Central memory CD8-positive, alpha-beta T cell (primary cell): Measurements from ENCODE around the gene APOL4.
"Not testable (repeated sequence)": the region's sequence is repeated elsewhere in the genome, so short reads cannot be mapped to it uniquely, and the experiment has no call there.

Source experiments
- ATAC-seq: fragments of 150-1000 bp; cut with Tn5 transposase; replicated peaks from 2 replicates; pipeline ENCODE4 v1.10.0; 2022; ENCODE audit warnings: mild to moderate bottlenecking, moderate FRiP score, moderate number of reproducible peaks; ENCODE audit not compliant: poor library complexity, severe bottlenecking; ENCODE audit errors: extremely low read depth
- DNase-seq, 2 donors: peaks; one replicate each; pipeline ENCODE4 v3.0.0; 2021; ENCODE audit warnings: low spot score in 2 of 2
- H3K27ac Mint-ChIP-seq: one replicate; pipeline ENCODE4 v1.8.0; 2022; ENCODE audit warnings: low read depth, mild to moderate bottlenecking, moderate library complexity, mixed read lengths
- H3K27me3 Mint-ChIP-seq: one replicate; pipeline ENCODE4 v1.8.0; 2022; ENCODE audit warnings: mixed read lengths
- H3K36me3 Mint-ChIP-seq: one replicate; pipeline ENCODE4 v1.8.0; 2022; ENCODE audit warnings: mild to moderate bottlenecking, moderate library complexity, mixed read lengths; ENCODE audit not compliant: insufficient read depth
- H3K4me1 Mint-ChIP-seq: one replicate; pipeline ENCODE4 v1.8.0; 2022; ENCODE audit warnings: mixed read lengths
- H3K4me3 Mint-ChIP-seq: one replicate; pipeline ENCODE4 v1.8.0; 2022; ENCODE audit warnings: mild to moderate bottlenecking, moderate library complexity, mixed read lengths
- H3K9me3 Mint-ChIP-seq: one replicate; pipeline ENCODE4 v1.8.0; 2022; ENCODE audit warnings: mixed read lengths

Gene APOL4

DNA sequence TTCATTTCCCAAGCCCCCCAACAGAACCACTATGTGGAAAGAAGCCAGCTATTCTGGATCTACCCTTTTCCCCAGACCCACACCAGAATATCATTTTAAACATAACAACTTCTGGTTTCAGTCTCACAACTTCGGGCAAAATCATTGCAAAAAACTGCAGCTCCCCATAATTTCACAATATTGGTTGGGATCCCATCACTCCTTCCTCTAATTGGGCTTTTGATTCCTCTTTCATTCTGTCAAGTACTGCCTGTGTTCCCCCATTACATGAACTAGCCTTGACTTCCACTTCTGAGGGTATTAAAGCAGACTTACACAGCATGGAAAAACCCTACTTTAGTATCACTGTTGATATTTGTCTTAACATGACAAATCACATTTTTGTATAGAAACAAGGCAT lies 37.0 kb downstream of the APOL4 start:
- Mint-ChIP-seq H3K9me3 (no peaks in the 10 kb centered on the region), H3K36me3 (peaks cover 24% of the 10 kb centered on the region), H3K4me1 (peaks cover 71% of the 10 kb centered on the region), H3K27ac (peak overlapping the region; percentile 45), H3K4me3 (no peak overlapping the region), H3K27me3 (no peaks in the 10 kb centered on the region)
- DNase-seq (no peak), ATAC-seq (no peak)

DNA sequence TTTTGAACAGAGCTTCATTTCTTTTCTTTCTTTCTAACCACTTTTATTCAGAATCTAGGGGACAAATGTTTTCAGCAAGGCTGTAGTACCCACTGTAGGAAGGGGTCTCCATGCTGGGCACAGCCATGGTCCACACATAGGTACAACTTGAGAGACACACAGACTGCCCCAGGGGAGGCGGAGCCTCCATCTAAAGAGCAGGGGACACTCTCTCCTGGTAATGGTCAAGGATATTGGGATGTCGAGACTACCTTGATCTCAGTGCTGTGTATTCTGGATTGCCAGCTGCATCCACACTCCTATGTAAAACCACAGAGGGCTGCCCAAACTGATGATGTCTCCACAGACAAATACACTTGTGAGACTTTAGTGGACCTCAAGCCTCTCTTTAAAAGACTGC lies 38.1 kb downstream of the APOL4 start:
- Mint-ChIP-seq H3K9me3 (no peaks in the 10 kb centered on the region), H3K27me3 (no peaks in the 10 kb centered on the region), H3K4me1 (peaks cover 82% of the 10 kb centered on the region), H3K27ac (peak overlapping the region; percentile 99), H3K36me3 (peaks cover 31% of the 10 kb centered on the region), H3K4me3 (peak overlapping the region; percentile 45)
- DNase-seq (no peak), ATAC-seq (no peak)

DNA sequence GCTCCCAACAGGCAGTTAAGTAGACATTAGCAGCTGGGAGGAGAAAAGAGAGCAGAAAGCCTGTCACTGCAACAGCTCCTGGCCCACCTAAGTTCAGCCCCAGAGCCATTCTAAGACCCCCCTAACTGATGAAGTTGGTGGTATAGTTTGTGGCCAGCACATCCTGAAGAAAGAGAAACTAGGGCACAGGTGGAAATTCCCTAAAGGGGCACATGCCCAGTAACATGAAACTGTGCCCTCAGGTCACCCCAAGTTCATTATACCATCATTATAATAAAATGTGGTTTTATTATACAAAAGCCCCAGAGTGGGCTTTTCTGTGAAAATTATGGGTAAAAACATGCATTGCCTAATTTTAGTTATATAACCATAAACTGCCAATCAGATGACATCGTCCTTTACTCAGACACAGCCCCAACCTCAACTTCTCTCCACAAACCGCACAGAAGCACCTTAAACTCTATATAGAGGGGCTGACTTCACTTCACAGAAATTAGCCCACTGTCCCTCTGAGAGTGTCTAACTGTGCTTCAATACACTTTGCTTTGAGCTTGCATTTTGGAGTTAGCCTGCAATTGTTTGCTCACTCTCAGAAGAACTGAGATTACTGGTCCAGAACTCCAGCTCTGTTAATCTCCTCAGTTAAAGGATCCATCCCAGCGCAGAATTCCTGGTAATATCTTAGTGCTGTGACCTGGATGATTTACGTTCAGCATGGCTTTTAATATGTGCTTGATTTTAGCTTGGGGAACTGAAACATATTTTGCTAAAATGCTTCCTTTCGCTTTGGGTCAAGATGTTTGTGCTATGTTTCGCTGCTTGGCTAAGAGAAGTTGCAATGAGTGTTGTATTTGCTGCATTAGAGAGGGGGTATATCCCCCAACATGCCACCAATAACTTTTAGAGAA lies 39.2 kb downstream of the APOL4 start:
- H3K4me3 Mint-ChIP-seq = peak overlapping the region; percentile 97
- ATAC-seq (peak; percentile 63), DNase-seq (peak in 1 of 2 donors; percentile 62)
- H3K9me3 Mint-ChIP-seq = no peaks in the 10 kb centered on the region
- H3K36me3 Mint-ChIP-seq = peaks cover 34% of the 10 kb centered on the region
- H3K27ac Mint-ChIP-seq = peak overlapping the region; percentile 99
- H3K27me3 Mint-ChIP-seq = no peaks in the 10 kb centered on the region
- H3K4me1 Mint-ChIP-seq = peaks cover 84% of the 10 kb centered on the region

DNA sequence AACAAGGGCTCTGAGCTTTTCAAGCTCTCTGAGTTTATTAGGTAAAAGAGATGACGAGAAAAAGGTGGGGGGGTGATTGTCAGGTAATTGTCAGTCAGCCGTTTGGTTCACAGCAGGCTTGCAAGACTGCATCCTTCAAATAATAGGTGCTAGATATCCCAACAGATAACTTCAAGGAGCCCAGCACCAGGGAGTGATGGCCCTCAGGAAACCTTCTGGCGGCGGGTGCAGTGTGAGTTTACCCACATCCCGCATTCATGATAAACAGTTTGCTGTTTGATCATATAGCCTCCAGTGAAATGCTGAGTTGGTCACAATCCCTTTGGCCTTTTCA lies 39.8 kb downstream of the APOL4 start:
- peak overlapping the region; percentile 97 for H3K4me3 Mint-ChIP-seq
- DNase-seq, H3K27me3 Mint-ChIP-seq, H3K9me3 Mint-ChIP-seq: not testable (repeated sequence)
- peaks cover 84% of the 10 kb centered on the region for H3K4me1 Mint-ChIP-seq
- H3K27ac Mint-ChIP-seq = peak overlapping the region; percentile 99
- peak; percentile 37 for ATAC-seq
- H3K36me3 Mint-ChIP-seq = peaks cover 38% of the 10 kb centered on the region

DNA sequence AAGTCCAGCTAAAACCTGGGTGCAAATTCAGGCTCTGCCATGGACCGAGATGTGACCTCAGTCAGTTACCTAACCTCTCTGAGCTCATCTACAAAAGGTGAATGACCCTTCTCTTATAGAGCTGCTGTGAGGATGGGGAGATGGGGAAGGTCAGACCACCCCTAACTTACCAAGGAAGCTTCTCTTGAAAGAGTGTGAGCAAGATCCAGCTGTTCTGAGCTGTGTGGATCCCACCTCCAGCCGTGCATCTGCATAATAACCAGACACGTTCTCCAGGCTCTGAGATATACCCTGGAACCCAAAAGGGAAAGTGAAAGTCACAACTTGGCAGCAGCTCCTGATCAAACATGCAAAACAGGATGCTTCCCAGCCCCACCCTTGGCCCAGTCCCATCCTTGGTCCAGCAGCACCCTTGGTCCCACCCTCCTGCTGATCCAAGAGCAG lies 41.1 kb downstream of the APOL4 start, which contains the start of gene APOL3:
TSS of gene APOL3 (minus strand) at position 257 of the 444 bp plus-strand sequence. CDS start 11,700 bp downstream, outside the sequence.
- no peaks in the 10 kb centered on the region for H3K27me3 Mint-ChIP-seq
- peak; percentile 41 for ATAC-seq
- DNase-seq = peak in 1 of 2 donors; percentile 37
- H3K4me3 Mint-ChIP-seq = peak within 1 kb of the TSS; percentile 97
- no peaks in the 10 kb centered on the region for H3K9me3 Mint-ChIP-seq
- H3K36me3 Mint-ChIP-seq = peaks cover 39% of the 10 kb centered on the region
- H3K4me1 Mint-ChIP-seq = peaks cover 83% of the 10 kb centered on the region
- peak within 1 kb of the TSS; percentile 99 for H3K27ac Mint-ChIP-seq

DNA sequence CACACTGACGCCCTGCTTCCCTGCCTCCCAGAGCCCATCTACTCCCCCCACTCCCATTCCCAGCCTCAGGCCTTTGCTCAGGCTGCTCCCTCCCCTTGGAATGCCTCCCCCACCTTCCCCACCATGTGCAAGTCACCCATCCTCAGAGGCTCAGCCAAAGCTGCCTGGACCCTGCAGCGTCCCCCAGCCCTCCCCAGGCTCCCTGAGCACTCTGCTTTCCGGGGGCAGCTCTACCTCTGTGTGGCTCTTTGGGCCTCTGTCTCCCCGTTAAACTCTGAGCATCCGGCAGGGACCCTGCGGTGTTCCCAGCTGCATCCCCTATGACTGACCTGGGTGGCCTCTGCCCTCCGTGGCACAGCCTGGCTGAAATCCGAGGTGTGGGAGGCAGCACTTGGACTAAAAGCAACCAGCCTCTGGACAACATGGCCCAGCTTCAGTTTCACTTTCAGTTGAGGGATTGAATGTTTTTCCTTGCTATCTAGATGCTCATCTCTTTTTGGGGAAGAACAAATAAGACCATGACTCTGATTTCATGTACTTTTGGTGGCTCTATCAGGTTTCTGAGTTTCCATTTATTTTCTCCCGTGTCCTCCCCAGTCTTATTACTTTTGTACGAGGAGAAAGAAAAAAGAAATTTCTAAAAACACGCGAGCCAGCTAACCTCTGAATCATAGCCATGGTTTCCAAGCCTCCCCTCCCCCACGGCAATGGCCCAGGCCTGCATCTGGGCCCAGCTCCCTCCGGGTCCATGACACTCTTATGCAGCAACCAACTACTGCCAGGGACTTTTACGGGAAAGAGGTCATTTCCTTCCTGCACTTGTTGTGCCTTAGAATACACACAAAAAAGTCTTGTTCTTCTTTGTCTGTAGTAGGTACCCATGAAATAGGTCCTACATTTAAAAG lies 44.8 kb downstream of the APOL4 start:
- H3K9me3 Mint-ChIP-seq = no peaks in the 10 kb centered on the region
- H3K4me1 Mint-ChIP-seq = peaks cover 94% of the 10 kb centered on the region
- peak overlapping the region; percentile 97 for H3K4me3 Mint-ChIP-seq
- H3K36me3 Mint-ChIP-seq = peaks cover 45% of the 10 kb centered on the region
- DNase-seq (peak in 1 of 2 donors; percentile 47), ATAC-seq (peak; percentile 25)
- peak overlapping the region; percentile 99 for H3K27ac Mint-ChIP-seq
- no peaks in the 10 kb centered on the region for H3K27me3 Mint-ChIP-seq

DNA sequence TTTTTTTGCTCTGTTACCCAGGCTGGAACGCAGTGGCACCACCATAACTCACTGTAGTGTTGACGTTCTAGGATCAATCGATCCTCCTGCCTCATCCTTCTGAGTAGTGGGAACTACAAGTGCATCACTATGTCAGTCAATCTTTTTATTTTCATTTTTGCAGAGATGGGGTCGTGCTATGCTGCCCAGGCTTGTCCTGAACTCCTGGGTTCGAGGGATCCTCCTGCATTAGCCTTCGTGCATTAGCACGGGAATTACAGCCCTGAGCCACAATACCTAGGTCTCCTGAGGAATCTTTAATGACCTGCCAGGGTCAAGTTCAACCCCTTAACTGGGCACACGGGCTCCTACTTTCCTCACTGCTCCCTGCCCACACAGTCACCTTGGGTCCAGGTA lies 45.5 kb downstream of the APOL4 start:
- Mint-ChIP-seq H3K36me3 (peaks cover 47% of the 10 kb centered on the region), H3K4me3 (peak overlapping the region; percentile 97), H3K27ac (peak overlapping the region; percentile 99), H3K4me1 (peaks cover 94% of the 10 kb centered on the region), H3K9me3 (no peaks in the 10 kb centered on the region), H3K27me3 (no peaks in the 10 kb centered on the region)
- no peak for DNase-seq
- no peak for ATAC-seq

DNA sequence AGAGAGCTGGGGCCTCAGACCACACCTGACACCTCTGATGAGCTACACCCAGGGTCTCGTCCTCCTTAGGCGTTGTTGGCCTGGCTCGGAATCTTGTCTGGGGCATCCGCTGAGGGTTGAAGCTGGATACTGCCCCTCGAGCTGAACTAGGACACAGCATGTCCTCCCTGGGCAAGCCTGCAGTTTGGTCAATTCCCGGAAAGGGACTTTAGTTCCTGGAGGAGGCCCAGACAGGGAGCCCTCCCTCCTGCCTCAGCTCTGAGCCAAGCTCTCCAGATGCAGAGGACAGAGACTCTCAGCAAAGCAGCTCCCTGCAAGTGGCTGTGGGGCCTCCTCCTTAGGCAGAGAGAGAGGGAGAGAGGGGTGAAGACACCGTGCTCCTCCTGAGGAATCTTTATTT lies 45.9 kb downstream of the APOL4 start:
- peak overlapping the region; percentile 99 for H3K27ac Mint-ChIP-seq
- H3K36me3 Mint-ChIP-seq = peaks cover 47% of the 10 kb centered on the region
- peaks cover 94% of the 10 kb centered on the region for H3K4me1 Mint-ChIP-seq
- H3K27me3 Mint-ChIP-seq = no peaks in the 10 kb centered on the region
- no peak for DNase-seq
- H3K9me3 Mint-ChIP-seq = no peaks in the 10 kb centered on the region
- ATAC-seq = no peak
- H3K4me3 Mint-ChIP-seq = peak overlapping the region; percentile 97

DNA sequence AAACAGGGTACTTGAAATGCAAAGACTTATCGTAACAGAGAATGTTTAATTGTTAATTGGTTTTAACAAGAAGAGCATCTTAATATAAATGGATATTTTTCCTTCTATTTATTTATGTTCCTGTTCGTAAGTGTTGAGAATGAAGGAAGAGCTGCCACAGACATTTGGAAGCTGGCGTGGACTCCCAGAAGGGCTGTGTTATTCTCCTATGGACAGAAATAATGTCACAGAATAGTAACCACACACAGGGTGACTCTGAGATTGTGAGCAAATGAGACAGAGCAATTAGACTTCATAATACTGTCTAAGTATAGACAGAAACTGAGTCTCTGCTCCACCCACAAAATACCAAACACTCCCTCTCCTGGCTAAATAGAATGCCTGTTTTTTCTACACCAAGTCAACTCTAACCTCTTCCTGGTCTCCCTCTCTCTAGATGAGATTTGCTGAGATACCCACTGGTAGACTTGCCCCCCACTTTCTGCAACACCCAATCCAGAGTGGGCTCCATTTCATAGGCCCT lies 47.1 kb downstream of the APOL4 start:
- Mint-ChIP-seq H3K9me3 (no peaks in the 10 kb centered on the region), H3K4me3 (peak overlapping the region; percentile 97), H3K36me3 (peaks cover 44% of the 10 kb centered on the region), H3K27me3 (no peaks in the 10 kb centered on the region), H3K27ac (peak overlapping the region; percentile 99), H3K4me1 (peaks cover 93% of the 10 kb centered on the region)
- ATAC-seq (no peak), DNase-seq (no peak)

DNA sequence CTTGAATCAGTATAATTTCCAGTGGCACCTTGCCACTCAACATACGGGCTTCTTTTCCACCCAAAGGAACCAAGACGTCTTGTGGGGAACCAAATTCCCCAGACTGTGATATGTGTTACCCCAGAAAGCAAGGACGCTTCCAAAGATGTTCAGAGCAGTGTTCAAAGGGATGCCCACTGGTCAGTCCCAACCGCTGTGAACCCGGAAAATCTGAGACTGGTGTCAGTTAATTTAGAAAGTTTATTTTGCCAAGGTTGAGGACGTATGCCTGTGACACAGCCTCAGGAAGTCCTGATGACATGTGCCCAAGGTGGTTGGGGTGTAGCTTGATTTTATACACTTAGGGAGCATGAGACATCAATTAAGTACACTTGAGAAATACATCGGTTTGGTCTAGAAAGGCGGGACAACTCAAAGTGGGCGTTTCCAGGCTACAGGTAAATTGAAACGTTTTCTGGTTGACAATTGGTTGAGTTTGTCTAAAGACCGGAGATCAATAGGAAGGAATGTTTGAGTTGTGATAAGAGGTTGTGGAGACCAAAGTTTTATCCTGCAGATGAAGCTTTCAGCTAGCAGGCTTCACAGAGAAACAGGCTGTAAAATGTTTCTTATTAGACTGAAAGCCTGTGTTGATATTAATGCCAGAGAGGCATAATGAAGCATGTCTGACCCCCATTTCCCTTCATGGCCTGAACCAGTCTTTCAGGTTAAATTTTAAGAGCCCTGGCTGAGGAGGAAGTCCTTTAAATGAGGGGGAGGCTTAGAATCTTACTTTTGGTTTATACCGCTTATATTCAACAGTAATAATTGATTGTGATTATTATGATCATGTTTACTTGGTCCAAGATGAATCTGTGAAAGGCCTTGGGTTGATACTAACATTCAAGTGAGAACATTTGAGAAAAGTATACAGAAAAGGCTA lies 47.8 kb downstream of the APOL4 start:
- ATAC-seq (no peak), DNase-seq (no peak)
- peaks cover 44% of the 10 kb centered on the region for H3K36me3 Mint-ChIP-seq
- no peaks in the 10 kb centered on the region for H3K27me3 Mint-ChIP-seq
- H3K9me3 Mint-ChIP-seq = no peaks in the 10 kb centered on the region
- peaks cover 89% of the 10 kb centered on the region for H3K4me1 Mint-ChIP-seq
- peak overlapping the region; percentile 21 for H3K4me3 Mint-ChIP-seq
- H3K27ac Mint-ChIP-seq = peak overlapping the region; percentile 99

DNA sequence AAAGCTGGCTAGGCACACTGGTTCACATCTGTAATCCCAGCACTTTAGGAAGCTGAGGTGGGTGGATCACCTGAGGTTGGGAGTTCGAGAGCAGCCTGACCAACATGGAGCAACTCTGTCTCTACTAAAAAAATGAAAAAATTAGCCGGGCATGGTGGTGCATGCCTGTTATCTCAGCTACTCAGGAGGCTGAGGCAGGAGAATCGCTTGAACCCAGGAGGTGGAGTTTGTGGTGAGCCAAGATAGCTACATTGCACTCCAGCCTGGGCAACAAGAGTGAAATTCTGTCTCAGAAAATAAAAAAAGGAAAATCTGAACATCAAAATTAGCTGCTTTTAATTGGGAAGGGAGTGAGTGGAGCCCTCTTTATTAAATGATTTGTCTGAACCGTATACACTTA lies 48.8 kb downstream of the APOL4 start:
- peaks cover 48% of the 10 kb centered on the region for H3K36me3 Mint-ChIP-seq
- H3K4me1 Mint-ChIP-seq = peaks cover 89% of the 10 kb centered on the region
- peak overlapping the region; percentile 99 for H3K27ac Mint-ChIP-seq
- H3K4me3 Mint-ChIP-seq, DNase-seq, H3K9me3 Mint-ChIP-seq, H3K27me3 Mint-ChIP-seq, ATAC-seq: not testable (repeated sequence)
